Osteoblast (primary cell): ENCODE data around the gene SORD. TPM values are rescaled to one million over a fixed set of nuclear protein-coding genes. Genes with fewer than 3 reads are reported as not detected.

Experiments
- DNase-seq: peaks from one replicate; pipeline ENCODE4 v3.0.0; 2011; ENCODE audit warnings: low spot score, mixed read lengths; ENCODE audit not compliant: insufficient read length; ENCODE audit errors: missing footprints
- H2AFZ ChIP-seq: 2 replicates; pipeline ENCODE4 v1.6.0; 2011; ENCODE audit warnings: mild to moderate bottlenecking, low read length
- H3K27ac ChIP-seq: 2 replicates; pipeline ENCODE4 v1.5.1; 2011; ENCODE audit warnings: mild to moderate bottlenecking, low read depth, low read length, moderate library complexity
- H3K27me3 ChIP-seq: 2 replicates; pipeline ENCODE4 v1.6.0; 2012; ENCODE audit warnings: mild to moderate bottlenecking, control low read depth, inconsistent platforms, low read length, moderate library complexity; ENCODE audit not compliant: insufficient read depth
- H3K36me3 ChIP-seq: 2 replicates; pipeline ENCODE4 v1.5.1; 2011; ENCODE audit warnings: mild to moderate bottlenecking, low read length, control low read depth, moderate library complexity; ENCODE audit not compliant: insufficient read depth
- H3K4me1 ChIP-seq: 2 replicates; pipeline ENCODE4 v1.5.1; 2011; ENCODE audit warnings: mild to moderate bottlenecking, low read length, control low read depth, moderate library complexity; ENCODE audit not compliant: insufficient read depth
- H3K4me2 ChIP-seq: 2 replicates; pipeline ENCODE4 v1.6.0; 2011; ENCODE audit warnings: mild to moderate bottlenecking, low read length; ENCODE audit not compliant: insufficient read depth
- H3K4me3 ChIP-seq: fragments of 200-600 bp; sonication (generic); 3 replicates; pipeline ENCODE4 v1.5.1; 2012; ENCODE audit warnings: mild to moderate bottlenecking, low read length, inconsistent platforms; ENCODE audit not compliant: insufficient read depth
- H3K79me2 ChIP-seq: 2 replicates; pipeline ENCODE4 v1.6.0; 2012; ENCODE audit warnings: mild to moderate bottlenecking, low read length, control low read depth, inconsistent platforms; ENCODE audit not compliant: insufficient read depth
- H3K9me3 ChIP-seq: 2 replicates; pipeline ENCODE4 v1.5.1; 2011; ENCODE audit warnings: low read depth, low read length, control low read depth
- H4K20me1 ChIP-seq: 2 replicates; pipeline ENCODE4 v1.6.0; 2012; ENCODE audit warnings: mild to moderate bottlenecking, low read length, control low read depth; ENCODE audit not compliant: insufficient read depth
- CTCF ChIP-seq: IDR thresholded peaks from 2 replicates; pipeline ENCODE4 v1.5.1; 2011; ENCODE audit warnings: mild to moderate bottlenecking, low read depth, low read length, moderate library complexity; ENCODE audit errors: extremely low read depth
- total RNA-seq: library from RNA; depleted of rRNA; stranded (reverse); fragments of >200 nt; gene quantifications from 2 replicates; pipeline ENCODE4 v1.2.3, GENCODE V29; 2012

The SORD gene
- total RNA-seq, 1 donor: 9.8 TPM

- peak; percentile 73 for DNase-seq
- no peak overlapping the region for H2AFZ ChIP-seq
- no peaks in the 10 kb centered on the region for H3K36me3 ChIP-seq
- H3K4me1 ChIP-seq: no peaks in the 10 kb centered on the region
- no peaks in the 10 kb centered on the region for H3K79me2 ChIP-seq
- H4K20me1 ChIP-seq: no peaks in the 10 kb centered on the region
- peaks cover 50% of the 10 kb centered on the region for H3K27me3 ChIP-seq
- no peak for TF ChIP-seq CTCF
- no peaks in the 10 kb centered on the region for H3K9me3 ChIP-seq
- H3K4me3 ChIP-seq: no peak overlapping the region
- no peak overlapping the region for H3K27ac ChIP-seq
- no peak overlapping the region for H3K4me2 ChIP-seq
Measured at GRCh38 chr15:45107941-45108630, 85.1 kb downstream of the SORD start.

- Histone ChIP-seq H2AFZ (no peak overlapping the region), H3K4me1 (no peaks in the 10 kb centered on the region), H3K4me3 (no peak overlapping the region), H3K79me2 (no peaks in the 10 kb centered on the region), H3K4me2 (no peak overlapping the region), H3K9me3 (no peaks in the 10 kb centered on the region), H4K20me1 (no peaks in the 10 kb centered on the region), H3K27ac (no peak overlapping the region), H3K27me3 (peaks cover 70% of the 10 kb centered on the region), H3K36me3 (no peaks in the 10 kb centered on the region)
- DNase-seq: peak; percentile 79
- peak; percentile 19 for TF ChIP-seq CTCF
Measured at GRCh38 chr15:45110256-45110820, 87.3 kb downstream of the SORD start.

- Histone ChIP-seq H2AFZ (no peak overlapping the region), H3K36me3 (no peaks in the 10 kb centered on the region), H3K4me2 (no peak overlapping the region), H3K79me2 (no peaks in the 10 kb centered on the region), H3K4me3 (no peak overlapping the region), H3K9me3 (no peaks in the 10 kb centered on the region), H3K27ac (no peak overlapping the region), H4K20me1 (no peaks in the 10 kb centered on the region), H3K4me1 (no peaks in the 10 kb centered on the region), H3K27me3 (peaks cover 81% of the 10 kb centered on the region)
- peak; percentile 83 for DNase-seq
- no peak for TF ChIP-seq CTCF
Measured at GRCh38 chr15:45111390-45112142, 88.6 kb downstream of the SORD start.

- H3K79me2 ChIP-seq: no peaks in the 10 kb centered on the region
- H3K4me3 ChIP-seq: no peak overlapping the region
- H3K4me2 ChIP-seq: no peak overlapping the region
- peak; percentile 85 for DNase-seq
- H3K27ac ChIP-seq: no peak overlapping the region
- no peaks in the 10 kb centered on the region for H3K36me3 ChIP-seq
- H3K9me3 ChIP-seq: no peaks in the 10 kb centered on the region
- peaks cover 85% of the 10 kb centered on the region for H3K27me3 ChIP-seq
- H4K20me1 ChIP-seq: no peaks in the 10 kb centered on the region
- H3K4me1 ChIP-seq: no peaks in the 10 kb centered on the region
- TF ChIP-seq CTCF: no peak
- H2AFZ ChIP-seq: no peak overlapping the region
Measured at GRCh38 chr15:45112143-45112590, 89.2 kb downstream of the SORD start.
